A172 (cell line): ENCODE measurements around the gene CLCC1. TPM values are rescaled to one million over a fixed set of nuclear protein-coding genes. Genes with fewer than 3 reads are reported as not detected.
"Not testable (repeated sequence)": the region's sequence is repeated elsewhere in the genome, so short reads cannot be mapped to it uniquely, and the experiment has no call there.

Source experiments
- DNase-seq: peaks from one replicate; pipeline ENCODE4 v3.0.0-alpha.2; 2015; ENCODE audit warnings: low spot score
- total RNA-seq: library from RNA; depleted of rRNA; stranded (reverse); fragments of >200 nt; shearing (Covaris generic); gene quantifications from 2 replicates; pipeline ENCODE4 v1.2.3, GENCODE V29; 2014; rRNA removed

Gene CLCC1
- 36.1 and 39.7 TPM in 2 replicates for total RNA-seq

GRCh38 chr1:108963052-108963686, at the start of gene CLCC1:
CLCC1 (minus strand) TSS chr1:108963484; CDS start chr1:108950437, 13,047 bp downstream.
- DNase-seq = peak; percentile 83

GRCh38 chr1:109011335-109011734, 48.1 kb upstream of the CLCC1 start:
- DNase-seq = no peak

- DNase-seq = peak; percentile 2
These were observed 33.3 kb upstream of the CLCC1 start for GRCh38 chr1:108996622-108997021.

GRCh38 chr1:108983114-108983513, 19.8 kb upstream of the CLCC1 start:
- DNase-seq = no peak

- DNase-seq = no peak
These were observed 13.4 kb upstream of the CLCC1 start for GRCh38 chr1:108976658-108977057.

- no peak for DNase-seq
These were observed 9.7 kb upstream of the CLCC1 start for GRCh38 chr1:108972951-108973350.

GRCh38 chr1:108969346-108969745, 6.1 kb upstream of the CLCC1 start:
- no peak for DNase-seq

- no peak for DNase-seq
These were observed 618 bp downstream of the CLCC1 start for GRCh38 chr1:108962681-108963051.

GRCh38 chr1:108961752-108962486, 1.4 kb downstream of the CLCC1 start:
- no peak for DNase-seq

GRCh38 chr1:108961198-108961597, 2.1 kb downstream of the CLCC1 start:
- DNase-seq = no peak

GRCh38 chr1:108960719-108961118, 2.6 kb downstream of the CLCC1 start:
- DNase-seq = no peak

GRCh38 chr1:108957888-108958287, 5.4 kb downstream of the CLCC1 start:
- DNase-seq = no peak

- DNase-seq = no peak
These were observed 7.4 kb downstream of the CLCC1 start for GRCh38 chr1:108955881-108956280.

GRCh38 chr1:108955111-108955510, 8.2 kb downstream of the CLCC1 start:
- DNase-seq = no peak

- no peak for DNase-seq
These were observed 9.8 kb downstream of the CLCC1 start for GRCh38 chr1:108953452-108953851.

- no peak for DNase-seq
These were observed 12.0 kb downstream of the CLCC1 start for GRCh38 chr1:108951242-108951641.

- no peak for DNase-seq
These were observed 14.2 kb downstream of the CLCC1 start for GRCh38 chr1:108949044-108949443.

GRCh38 chr1:108947871-108948525, 15.3 kb downstream of the CLCC1 start:
- DNase-seq = no peak

GRCh38 chr1:108936170-108936569, 27.1 kb downstream of the CLCC1 start:
- no peak for DNase-seq

- DNase-seq = no peak
These were observed 29.3 kb downstream of the CLCC1 start for GRCh38 chr1:108933944-108934343.

- DNase-seq = not testable (repeated sequence)
These were observed 35.7 kb downstream of the CLCC1 start for GRCh38 chr1:108927565-108927964.

GRCh38 chr1:108925920-108926319, 37.4 kb downstream of the CLCC1 start:
- DNase-seq = no peak

- no peak for DNase-seq
These were observed 46.5 kb downstream of the CLCC1 start for GRCh38 chr1:108916788-108917187.
